ENCODE measurements around the gene LTB4R2. TPM values are rescaled to one million over a fixed set of nuclear protein-coding genes. Genes with fewer than 3 reads are reported as not detected.

The LTB4R2 gene
- polyA plus RNA-seq, 2 of the 4 experiments (the other 2 are of a cell fraction) = 5.8 to 8.6 TPM

DNA sequence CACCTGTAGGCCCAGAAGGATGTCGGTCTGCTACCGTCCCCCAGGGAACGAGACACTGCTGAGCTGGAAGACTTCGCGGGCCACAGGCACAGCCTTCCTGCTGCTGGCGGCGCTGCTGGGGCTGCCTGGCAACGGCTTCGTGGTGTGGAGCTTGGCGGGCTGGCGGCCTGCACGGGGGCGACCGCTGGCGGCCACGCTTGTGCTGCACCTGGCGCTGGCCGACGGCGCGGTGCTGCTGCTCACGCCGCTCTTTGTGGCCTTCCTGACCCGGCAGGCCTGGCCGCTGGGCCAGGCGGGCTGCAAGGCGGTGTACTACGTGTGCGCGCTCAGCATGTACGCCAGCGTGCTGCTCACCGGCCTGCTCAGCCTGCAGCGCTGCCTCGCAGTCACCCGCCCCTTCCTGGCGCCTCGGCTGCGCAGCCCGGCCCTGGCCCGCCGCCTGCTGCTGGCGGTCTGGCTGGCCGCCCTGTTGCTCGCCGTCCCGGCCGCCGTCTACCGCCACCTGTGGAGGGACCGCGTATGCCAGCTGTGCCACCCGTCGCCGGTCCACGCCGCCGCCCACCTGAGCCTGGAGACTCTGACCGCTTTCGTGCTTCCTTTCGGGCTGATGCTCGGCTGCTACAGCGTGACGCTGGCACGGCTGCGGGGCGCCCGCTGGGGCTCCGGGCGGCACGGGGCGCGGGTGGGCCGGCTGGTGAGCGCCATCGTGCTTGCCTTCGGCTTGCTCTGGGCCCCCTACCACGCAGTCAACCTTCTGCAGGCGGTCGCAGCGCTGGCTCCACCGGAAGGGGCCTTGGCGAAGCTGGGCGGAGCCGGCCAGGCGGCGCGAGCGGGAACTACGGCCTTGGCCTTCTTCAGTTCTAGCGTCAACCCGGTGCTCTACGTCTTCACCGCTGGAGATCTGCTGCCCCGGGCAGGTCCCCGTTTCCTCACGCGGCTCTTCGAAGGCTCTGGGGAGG lies 985 bp downstream of the LTB4R2 start, which contains the start of gene LTB4R:
TSS of gene LTB4R (plus strand) at position 857 of the 959 bp plus-strand sequence. CDS start 4,150 bp downstream, outside the sequence.
- 97% methylated on average over 50 of the region's 99 CpGs for WGBS (ENCODE audit: missing lambda C conversion rate)
- FAIRE-seq = no peak
- Histone ChIP-seq H3K4me2 (no peak within 1 kb of the TSS), H3K27ac (no peak within 1 kb of the TSS), H3K4me1 (peaks cover 16% of the 10 kb centered on the region), H3K9me3 (no peaks in the 10 kb centered on the region), H3K4me3 (no peak within 1 kb of the TSS)
- ATAC-seq = no peak
- CTCF ChIA-PET = interaction anchor here (2.6 to 46.6 kb wide), 7 partner anchors 8 to 119 kb away, joined by 6 to 1142 read pairs (median 135); partner anchors contain the start of genes ADCY4, CBLN3, DHRS1 and KHNYN
- POLR2A ChIA-PET = no interaction called here
- TF ChIP-seq EP300 (IDR thresholded peaks at IDR 0.05) = no peak
- DNase-seq (ENCODE audit: low read depth in 1 of 2, low spot score in 1 of 2) = no peak

DNA sequence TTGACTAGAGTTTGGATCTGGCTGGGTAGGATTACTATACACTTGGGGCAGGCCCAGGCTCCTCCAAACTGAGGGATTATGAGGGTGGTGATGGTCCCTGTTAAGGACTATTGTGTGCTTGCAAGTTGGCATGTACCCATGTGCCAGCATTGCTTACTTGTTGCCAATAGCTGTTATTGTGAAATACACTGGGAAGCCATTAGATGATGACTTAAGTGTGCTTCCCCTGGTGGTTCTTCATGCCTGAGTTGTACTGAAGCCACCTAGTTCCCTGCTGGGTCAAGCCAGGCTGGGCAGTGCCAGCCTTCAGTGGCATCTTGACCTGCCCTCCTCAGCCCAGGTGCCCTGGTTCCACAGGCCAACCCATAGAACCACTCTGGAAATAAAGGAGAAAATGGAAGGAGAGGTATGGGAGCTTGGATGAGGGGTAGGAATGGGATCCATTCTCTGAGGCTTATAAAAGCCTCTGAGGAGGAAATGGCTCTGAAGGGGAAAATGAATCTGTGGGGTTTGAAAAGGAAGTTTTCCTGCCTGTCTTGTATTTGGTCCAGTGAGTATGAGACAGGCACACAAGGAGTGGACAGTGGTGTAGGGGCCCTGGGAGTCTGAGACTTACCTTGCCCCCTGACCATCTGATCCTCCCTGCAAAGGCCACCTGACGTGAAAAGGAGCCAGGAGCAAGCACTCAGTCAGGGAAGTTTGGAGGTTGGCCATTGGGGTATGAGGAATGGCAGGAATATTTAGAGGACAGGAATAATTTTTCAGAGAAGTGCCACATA lies 2.1 kb downstream of the LTB4R2 start:
- TF ChIP-seq, protein P1, sequence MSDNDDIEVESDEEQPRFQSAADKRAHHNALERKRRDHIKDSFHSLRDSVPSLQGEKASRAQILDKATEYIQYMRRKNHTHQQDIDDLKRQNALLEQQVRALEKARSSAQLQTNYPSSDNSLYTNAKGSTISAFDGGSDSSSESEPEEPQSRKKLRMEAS (IDR thresholded peaks at IDR 0.05) = no peak
- TF ChIP-seq, protein P2, sequence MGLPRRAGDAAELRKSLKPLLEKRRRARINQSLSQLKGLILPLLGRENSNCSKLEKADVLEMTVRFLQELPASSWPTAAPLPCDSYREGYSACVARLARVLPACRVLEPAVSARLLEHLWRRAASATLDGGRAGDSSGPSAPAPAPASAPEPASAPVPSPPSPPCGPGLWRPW (IDR thresholded peaks at IDR 0.05) = no peak
- TF ChIP-seq ZNF302 (CRISPR knock-in tag; IDR thresholded peaks at IDR 0.05) = no peak
- no peak for TF ChIP-seq KDM1A (IDR thresholded peaks at IDR 0.05; ENCODE audit: low read depth)
- no peak for TF ChIP-seq RCOR1 (IDR thresholded peaks at IDR 0.05; ENCODE audit: low read depth, low read length)
- no peak for TF ChIP-seq ZSCAN20 (CRISPR knock-in tag; IDR thresholded peaks at IDR 0.05)
- no peak for TF ChIP-seq NR3C1 (IDR thresholded peaks at IDR 0.05)
- no peak for TF ChIP-seq JUNB (IDR thresholded peaks at IDR 0.05)
- TF ChIP-seq SMC3 (IDR thresholded peaks at IDR 0.05) = no peak
- no peak for TF ChIP-seq EHF (CRISPR knock-in tag; IDR thresholded peaks at IDR 0.05)
- TF ChIP-seq FOXS1 (CRISPR knock-in tag; IDR thresholded peaks at IDR 0.05) = no peak
- TF ChIP-seq NFE2L2 (conservative IDR thresholded peaks at IDR 0.05; ENCODE audit: low read length) = no peak
- TF ChIP-seq, protein P3, sequence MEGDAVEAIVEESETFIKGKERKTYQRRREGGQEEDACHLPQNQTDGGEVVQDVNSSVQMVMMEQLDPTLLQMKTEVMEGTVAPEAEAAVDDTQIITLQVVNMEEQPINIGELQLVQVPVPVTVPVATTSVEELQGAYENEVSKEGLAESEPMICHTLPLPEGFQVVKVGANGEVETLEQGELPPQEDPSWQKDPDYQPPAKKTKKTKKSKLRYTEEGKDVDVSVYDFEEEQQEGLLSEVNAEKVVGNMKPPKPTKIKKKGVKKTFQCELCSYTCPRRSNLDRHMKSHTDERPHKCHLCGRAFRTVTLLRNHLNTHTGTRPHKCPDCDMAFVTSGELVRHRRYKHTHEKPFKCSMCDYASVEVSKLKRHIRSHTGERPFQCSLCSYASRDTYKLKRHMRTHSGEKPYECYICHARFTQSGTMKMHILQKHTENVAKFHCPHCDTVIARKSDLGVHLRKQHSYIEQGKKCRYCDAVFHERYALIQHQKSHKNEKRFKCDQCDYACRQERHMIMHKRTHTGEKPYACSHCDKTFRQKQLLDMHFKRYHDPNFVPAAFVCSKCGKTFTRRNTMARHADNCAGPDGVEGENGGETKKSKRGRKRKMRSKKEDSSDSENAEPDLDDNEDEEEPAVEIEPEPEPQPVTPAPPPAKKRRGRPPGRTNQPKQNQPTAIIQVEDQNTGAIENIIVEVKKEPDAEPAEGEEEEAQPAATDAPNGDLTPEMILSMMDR (IDR thresholded peaks at IDR 0.05) = no peak
- TF ChIP-seq HOXB5 (CRISPR knock-in tag; IDR thresholded peaks at IDR 0.05) = no peak
- no peak for TF ChIP-seq ESRRA (IDR thresholded peaks at IDR 0.05; ENCODE audit: borderline replicate concordance, low read length)
- no peak for TF ChIP-seq EP300 (IDR thresholded peaks at IDR 0.05)
- ChIA-PET CTCF (interaction anchor here (1.0 to 46.6 kb wide), 8 partner anchors 9 to 118 kb away, joined by 5 to 1142 read pairs (median 130); partner anchors contain the start of genes CBLN3, DHRS1, KHNYN and NOP9), POLR2A (no interaction called here)
- no peak overlapping the region for H3K4me3 ChIP-seq
- ATAC-seq (no peak), DNase-seq (ENCODE audit: low read depth in 1 of 2, low spot score in 1 of 2) (no peak), FAIRE-seq (no peak)
- H3K27ac ChIP-seq = no peak overlapping the region
- 94% methylated on average over 1 of the region's 1 CpG for WGBS (ENCODE audit: missing lambda C conversion rate)
- H3K4me2 ChIP-seq = no peak overlapping the region
- no peaks in the 10 kb centered on the region for H3K9me3 ChIP-seq
- peaks cover 19% of the 10 kb centered on the region for H3K4me1 ChIP-seq

DNA sequence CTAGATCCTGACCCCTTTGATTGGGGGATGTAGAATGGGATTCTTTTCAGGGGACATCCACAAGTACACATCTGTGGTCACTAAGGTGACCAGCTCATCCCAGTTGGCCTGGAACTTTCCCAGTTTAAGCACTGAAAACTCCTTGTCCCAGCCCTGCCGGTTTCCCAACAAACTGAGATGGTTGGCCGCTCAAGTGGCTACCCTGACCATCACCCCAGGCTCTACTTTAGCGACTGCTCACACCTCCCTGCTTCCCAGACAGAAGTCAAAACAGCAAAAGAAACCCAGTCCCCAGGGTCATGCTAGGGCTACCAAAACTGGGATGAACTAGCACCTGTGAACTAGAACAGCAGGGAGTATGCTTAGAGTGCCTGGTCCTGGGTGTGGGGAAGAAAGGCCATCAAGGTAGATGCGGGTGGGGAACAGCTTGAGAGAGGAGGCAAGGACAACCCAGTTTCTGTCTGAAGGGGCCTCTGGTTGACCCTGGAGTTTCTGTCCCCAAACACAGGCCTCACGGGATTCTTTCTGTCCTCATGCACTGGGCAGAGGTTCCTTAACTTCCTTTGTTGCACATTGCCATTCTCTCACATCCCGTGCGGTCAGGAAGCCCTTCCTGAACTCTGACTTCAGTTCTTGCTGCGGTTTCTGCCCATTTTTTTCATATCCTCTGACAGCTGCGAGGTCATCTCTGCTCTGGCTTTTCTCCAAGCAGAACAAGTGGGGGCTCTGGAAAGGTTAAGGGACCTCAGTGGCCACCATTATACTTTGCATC lies 3.0 kb downstream of the LTB4R2 start:
- Histone ChIP-seq H3K4me2 (no peak overlapping the region), H3K4me1 (peaks cover 18% of the 10 kb centered on the region), H3K9me3 (no peaks in the 10 kb centered on the region), H3K4me3 (no peak overlapping the region), H3K27ac (no peak overlapping the region)
- no peak for ATAC-seq
- 88% methylated on average over 9 of the region's 9 CpGs for WGBS (ENCODE audit: missing lambda C conversion rate)
- CTCF ChIA-PET = interaction anchor here (1.0 to 46.6 kb wide), 6 partner anchors 10 to 117 kb away, joined by 5 to 1142 read pairs (median 71); partner anchors contain the start of genes CBLN3, DHRS1, KHNYN and NOP9
- POLR2A ChIA-PET = no interaction called here
- no peak for FAIRE-seq
- DNase-seq (ENCODE audit: low read depth in 1 of 2, low spot score in 1 of 2) = no peak
- no peak for TF ChIP-seq RFX5 (IDR thresholded peaks at IDR 0.05)
- TF ChIP-seq, protein P4, sequence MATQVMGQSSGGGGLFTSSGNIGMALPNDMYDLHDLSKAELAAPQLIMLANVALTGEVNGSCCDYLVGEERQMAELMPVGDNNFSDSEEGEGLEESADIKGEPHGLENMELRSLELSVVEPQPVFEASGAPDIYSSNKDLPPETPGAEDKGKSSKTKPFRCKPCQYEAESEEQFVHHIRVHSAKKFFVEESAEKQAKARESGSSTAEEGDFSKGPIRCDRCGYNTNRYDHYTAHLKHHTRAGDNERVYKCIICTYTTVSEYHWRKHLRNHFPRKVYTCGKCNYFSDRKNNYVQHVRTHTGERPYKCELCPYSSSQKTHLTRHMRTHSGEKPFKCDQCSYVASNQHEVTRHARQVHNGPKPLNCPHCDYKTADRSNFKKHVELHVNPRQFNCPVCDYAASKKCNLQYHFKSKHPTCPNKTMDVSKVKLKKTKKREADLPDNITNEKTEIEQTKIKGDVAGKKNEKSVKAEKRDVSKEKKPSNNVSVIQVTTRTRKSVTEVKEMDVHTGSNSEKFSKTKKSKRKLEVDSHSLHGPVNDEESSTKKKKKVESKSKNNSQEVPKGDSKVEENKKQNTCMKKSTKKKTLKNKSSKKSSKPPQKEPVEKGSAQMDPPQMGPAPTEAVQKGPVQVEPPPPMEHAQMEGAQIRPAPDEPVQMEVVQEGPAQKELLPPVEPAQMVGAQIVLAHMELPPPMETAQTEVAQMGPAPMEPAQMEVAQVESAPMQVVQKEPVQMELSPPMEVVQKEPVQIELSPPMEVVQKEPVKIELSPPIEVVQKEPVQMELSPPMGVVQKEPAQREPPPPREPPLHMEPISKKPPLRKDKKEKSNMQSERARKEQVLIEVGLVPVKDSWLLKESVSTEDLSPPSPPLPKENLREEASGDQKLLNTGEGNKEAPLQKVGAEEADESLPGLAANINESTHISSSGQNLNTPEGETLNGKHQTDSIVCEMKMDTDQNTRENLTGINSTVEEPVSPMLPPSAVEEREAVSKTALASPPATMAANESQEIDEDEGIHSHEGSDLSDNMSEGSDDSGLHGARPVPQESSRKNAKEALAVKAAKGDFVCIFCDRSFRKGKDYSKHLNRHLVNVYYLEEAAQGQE (IDR thresholded peaks at IDR 0.05) = no peak
- no peak for TF ChIP-seq ZFP36 (IDR thresholded peaks at IDR 0.05; ENCODE audit: borderline replicate concordance, partially characterized antibody)
- TF ChIP-seq, protein P5, sequence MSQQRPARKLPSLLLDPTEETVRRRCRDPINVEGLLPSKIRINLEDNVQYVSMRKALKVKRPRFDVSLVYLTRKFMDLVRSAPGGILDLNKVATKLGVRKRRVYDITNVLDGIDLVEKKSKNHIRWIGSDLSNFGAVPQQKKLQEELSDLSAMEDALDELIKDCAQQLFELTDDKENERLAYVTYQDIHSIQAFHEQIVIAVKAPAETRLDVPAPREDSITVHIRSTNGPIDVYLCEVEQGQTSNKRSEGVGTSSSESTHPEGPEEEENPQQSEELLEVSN (IDR thresholded peaks at IDR 0.05; ENCODE audit: borderline replicate concordance, low read depth) = no peak
- TF ChIP-seq CEBPB (IDR thresholded peaks at IDR 0.05) = no peak
- TF ChIP-seq HDAC2 (IDR thresholded peaks at IDR 0.05) = no peak
- no peak for TF ChIP-seq FOXS1 (CRISPR knock-in tag; IDR thresholded peaks at IDR 0.05)
- TF ChIP-seq, protein P1 (IDR thresholded peaks at IDR 0.05) = no peak
- TF ChIP-seq PHF8 (IDR thresholded peaks at IDR 0.05; ENCODE audit: borderline replicate concordance, low read depth) = no peak
